H1 (cell line): Measurements from ENCODE around the gene TKFC. TPM values are rescaled to one million over a fixed set of nuclear protein-coding genes. Genes with fewer than 3 reads are reported as not detected.

ENCODE experiments used
- CTCF ChIA-PET: fragments of 300-600 bp; sonication (Branson Sonifier 250); formaldehyde crosslinking; loops from one replicate; lab custom pipeline; 2021; ENCODE audit not compliant: partially characterized antibody; lab: Charles Lee
- POLR2A ChIA-PET: fragments of 300-600 bp; sonication (Branson Sonifier 250); formaldehyde crosslinking; loops from one replicate; lab custom pipeline; 2021; ENCODE audit warnings: inconsistent platforms; ENCODE audit not compliant: partially characterized antibody; lab: Charles Lee
- DNase-seq, 2 experiments: peaks; one replicate each; pipeline versions ENCODE4 v3.0.0 to v3.0.0-alpha.2; 2010 to 2022; ENCODE audit warnings: low spot score in 2 of 2, low read depth in 1 of 2, mixed read lengths in 1 of 2
- FAIRE-seq: peaks from 2 replicates; lab custom pipeline; 2011; peaks lifted over from hg19 to GRCh38; lab: Jason Lieb, UNC
- H2AFZ ChIP-seq: 2 replicates; pipeline ENCODE4 v1.8.1; 2012; ENCODE audit warnings: low read length, inconsistent platforms
- H2AK5ac ChIP-seq: 2 replicates; pipeline ENCODE4 v1.6.1; 2013; ENCODE audit warnings: low read depth, low read length
- H2BK120ac ChIP-seq: replicated peaks from 2 replicates; pipeline ENCODE3; 2013; ENCODE audit warnings: low read depth, low read length, inconsistent platforms
- H2BK12ac ChIP-seq: 2 replicates; pipeline ENCODE4 v1.6.1; 2013; ENCODE audit warnings: low read depth, low read length
- H2BK15ac ChIP-seq: 2 replicates; pipeline ENCODE4 v1.6.1; 2013; ENCODE audit warnings: low read length
- H2BK20ac ChIP-seq: 2 replicates; pipeline ENCODE4 v1.6.1; 2013; ENCODE audit warnings: low read length
- H2BK5ac ChIP-seq: 2 replicates; pipeline ENCODE4 v1.6.1; 2013; ENCODE audit warnings: low read depth, low read length
- H3K14ac ChIP-seq: 2 replicates; pipeline ENCODE4 v1.6.1; 2013; ENCODE audit warnings: inconsistent platforms; ENCODE audit not compliant: insufficient read length
- H3K18ac ChIP-seq: 2 replicates; pipeline ENCODE4 v1.6.1; 2013; ENCODE audit warnings: low read length; ENCODE audit errors: extremely low read depth
- H3K23ac ChIP-seq: 2 replicates; pipeline ENCODE4 v1.6.1; 2013; ENCODE audit warnings: inconsistent platforms; ENCODE audit not compliant: insufficient read length
- H3K23me2 ChIP-seq: 2 replicates; pipeline ENCODE4 v1.6.1; 2013; ENCODE audit warnings: low read depth, low read length
- H3K27ac ChIP-seq: 2 replicates; pipeline ENCODE4 v1.6.1; 2011; ENCODE audit warnings: low read depth, low read length, inconsistent platforms
- H3K27me3 ChIP-seq, 4 experiments: replicated peaks in 1 of 4; 1 replicate in 1 of 4; 2 replicates in 3 of 4; pipeline versions ENCODE4 v1.6.1 to v1.8.1; 2011 to 2013; ENCODE audit warnings: low read length in 3 of 4, mild to moderate bottlenecking in 3 of 4, inconsistent platforms in 2 of 4, mixed read lengths in 2 of 4, moderate library complexity in 1 of 4; ENCODE audit not compliant: control insufficient read depth in 3 of 4, insufficient read depth in 3 of 4; ENCODE audit errors: extremely low read depth in 1 of 4
- H3K36me3 ChIP-seq, 4 experiments: 2 replicates each; pipeline versions ENCODE4 v1.6.1 to v1.8.1; 2011 to 2013; ENCODE audit warnings: mild to moderate bottlenecking in 4 of 4, low read length in 3 of 4, moderate library complexity in 2 of 4, control low read depth in 1 of 4, inconsistent platforms in 1 of 4; ENCODE audit not compliant: insufficient read depth in 4 of 4, control insufficient read depth in 2 of 4
- H3K4ac ChIP-seq: replicated peaks from 2 replicates; pipeline ENCODE3; 2013; ENCODE audit warnings: low read length, low read depth, mixed read lengths, inconsistent platforms; ENCODE audit not compliant: insufficient read length
- H3K4me1 ChIP-seq, 4 experiments: replicated peaks in 1 of 4; 1 replicate in 1 of 4; 2 replicates in 3 of 4; pipeline versions ENCODE4 v1.6.1 to v1.8.1; 2011 to 2013; ENCODE audit warnings: low read length in 3 of 4, inconsistent platforms in 2 of 4, mixed read lengths in 1 of 4; ENCODE audit not compliant: insufficient read depth in 4 of 4, control insufficient read depth in 3 of 4
- H3K4me2 ChIP-seq, 2 experiments: 2 replicates each; pipeline versions ENCODE4 v1.6.1 to v1.8.1; 2011 to 2013; ENCODE audit warnings: low read depth in 2 of 2, low read length in 2 of 2, control low read depth in 1 of 2, inconsistent platforms in 1 of 2, mild to moderate bottlenecking in 1 of 2; ENCODE audit not compliant: insufficient read depth in 1 of 2
- H3K4me3 ChIP-seq, 4 experiments: fragments of 200-600, 300-600 bp in 1 of 4; sonication (generic), shearing (Covaris generic), sonication (Bioruptor Twin) in 1 of 4; 2 replicates each; pipeline versions ENCODE4 v1.5.1 to v1.8.1; 2011 to 2016; ENCODE audit warnings: low read length in 4 of 4, low read depth in 3 of 4, control low read depth in 2 of 4, inconsistent platforms in 2 of 4, mild to moderate bottlenecking in 2 of 4, mixed read lengths in 1 of 4, moderate library complexity in 1 of 4; ENCODE audit not compliant: insufficient read depth in 2 of 4; ENCODE audit errors: extremely low read depth in 1 of 4
- H3K56ac ChIP-seq: replicated peaks from 2 replicates; pipeline ENCODE3; 2013; ENCODE audit warnings: low read depth, mild to moderate bottlenecking, mixed read lengths, low read length, inconsistent platforms; ENCODE audit not compliant: insufficient read length
- H3K79me1 ChIP-seq: 2 replicates; pipeline ENCODE4 v1.6.1; 2013; ENCODE audit warnings: low read depth, low read length, control low read depth
- H3K79me2 ChIP-seq, 2 experiments: 2 replicates each; pipeline versions ENCODE4 v1.6.1 to v1.8.1; 2012 to 2013; ENCODE audit warnings: low read length in 2 of 2, mild to moderate bottlenecking in 2 of 2, inconsistent platforms in 1 of 2; ENCODE audit not compliant: insufficient read depth in 2 of 2, control insufficient read depth in 1 of 2
- H3K9ac ChIP-seq, 4 experiments: replicated peaks in 1 of 4; 1 replicate in 1 of 4; 2 replicates in 3 of 4; pipeline versions ENCODE4 v1.6.1 to v1.8.1; 2011 to 2013; ENCODE audit warnings: low read depth in 3 of 4, low read length in 3 of 4, control low read depth in 2 of 4, mild to moderate bottlenecking in 2 of 4, moderate library complexity in 2 of 4, inconsistent platforms in 1 of 4; ENCODE audit errors: extremely low read depth in 1 of 4
- H3K9me3 ChIP-seq, 2 experiments: 2 replicates each; pipeline versions ENCODE4 v1.6.1 to v1.8.1; 2012 to 2013; ENCODE audit warnings: mild to moderate bottlenecking in 2 of 2, moderate library complexity in 2 of 2, control low read depth in 1 of 2, inconsistent platforms in 1 of 2, low read depth in 1 of 2, low read length in 1 of 2, mixed read lengths in 1 of 2; ENCODE audit not compliant: insufficient read depth in 2 of 2
- H4K20me1 ChIP-seq, 2 experiments: replicated peaks in 1 of 2; 2 replicates each; pipeline versions ENCODE3 to v1.8.1; 2011 to 2013; ENCODE audit warnings: inconsistent platforms in 2 of 2, low read length in 2 of 2, mild to moderate bottlenecking in 1 of 2; ENCODE audit not compliant: insufficient read depth in 2 of 2, control insufficient read depth in 1 of 2
- H4K5ac ChIP-seq: 2 replicates; pipeline ENCODE4 v1.6.1; 2013; ENCODE audit warnings: low read length, low read depth, mixed read lengths, inconsistent platforms; ENCODE audit not compliant: insufficient read length
- H4K8ac ChIP-seq: 2 replicates; pipeline ENCODE4 v1.8.0; 2013; ENCODE audit warnings: mild to moderate bottlenecking, moderate library complexity, low read length, inconsistent platforms; ENCODE audit not compliant: insufficient read depth; ENCODE audit errors: extremely low read depth
- H4K91ac ChIP-seq: replicated peaks from 2 replicates; pipeline ENCODE3; 2013; ENCODE audit warnings: low read length, mixed read lengths, inconsistent platforms; ENCODE audit not compliant: insufficient read length
- BCL11A ChIP-seq, 2 experiments: IDR thresholded peaks; one replicate each; pipeline ENCODE4 v1.6.1; 2011; ENCODE audit warnings: low read depth in 2 of 2, low read length in 2 of 2, mild to moderate bottlenecking in 2 of 2
- POLR2A ChIP-seq, 2 experiments: IDR thresholded peaks; 1 replicate in 1 of 2; 2 replicates in 1 of 2; pipeline ENCODE4 v1.6.1; 2011; ENCODE audit warnings: low read depth in 2 of 2, low read length in 2 of 2, mild to moderate bottlenecking in 2 of 2; ENCODE audit errors: control extremely low read depth in 1 of 2
- WGBS, 2 experiments: shearing (Covaris generic) in 1 of 2; methylation state at CpG; one replicate each; pipeline versions ENCODE4 v1.1.6 to v1.1.7; 2013 to 2015; ENCODE audit warnings: low lambda C conversion rate in 2 of 2, mixed read lengths in 2 of 2, inconsistent platforms in 1 of 2, low coverage in 1 of 2, missing lambda C conversion rate in 1 of 2; ENCODE audit not compliant: insufficient replicate concordance in 2 of 2, insufficient coverage in 1 of 2, insufficient read length in 1 of 2; ENCODE audit errors: extremely low coverage in 1 of 2, missing lambda C conversion rate in 1 of 2; 5-methylcytosine and 5-hydroxymethylcytosine counted together
- polyA plus RNA-seq, 7 experiments: library from polyadenylated mRNA; depleted of rRNA in 3 of 7; stranded (reverse) in 5 of 7; unstranded in 2 of 7; fragments of >200 nt in 5 of 7; fragments of 200-250 nt in 2 of 7; gene quantifications; 1 replicate in 5 of 7; 2 replicates in 1 of 7; 4 replicates in 1 of 7; pipeline versions ENCODE4 v1.2.1 to v1.2.3, GENCODE V29; 2011 to 2013; ENCODE audit warnings: missing spikeins in 2 of 7, mixed read lengths in 2 of 7
- total RNA-seq: library from RNA; stranded (reverse); fragmentation: NEBNext Ultra II Directional; extraction: Animal tissue kit (Norgen Biotek cat#: 25700); gene quantifications from 2 replicates; pipeline ENCODE4 v1.2.1, GENCODE V29; 2021

The TKFC gene
- total and polyA plus RNA-seq, 2 of the 8 experiments (the other 6 are each of a cell fraction or from before 2014, with no cell fraction given): 53.5 to 55.0 TPM

GRCh38 chr11:61295596-61295926 lies 37.5 kb upstream of the TKFC start:
- TF ChIP-seq BCL11A (IDR thresholded peaks at IDR 0.05; ENCODE audit: low read depth in 2 of 2, low read length in 2 of 2) (no peak), POLR2A (IDR thresholded peaks at IDR 0.05; ENCODE audit: control extremely low read depth in 1 of 2, low read depth in 2 of 2, low read length in 2 of 2) (peak in 1 of 2 experiments; percentile 41; a peak in 1 of 3 replicates)
- peaks cover 10% of the 10 kb centered on the region; the same call in 1 of the 2 replicates for H3K23me2 ChIP-seq
- H3K4ac ChIP-seq: peak overlapping the region; percentile 65
- H4K20me1 ChIP-seq: peaks cover 3 to 13% of the 10 kb centered on the region in 2 experiments
- DNase-seq: no peak
- peak overlapping the region; percentile 54 to 82 (median 78) for H3K4me3 ChIP-seq
- H2BK120ac ChIP-seq: no peak overlapping the region
- no peak overlapping the region for H2AFZ ChIP-seq
- no peaks in the 10 kb centered on the region for H3K9me3 ChIP-seq
- peaks cover 1 to 12% (median 7%) of the 10 kb centered on the region in 4 experiments; a peak in 6 of 7 replicates for H3K27me3 ChIP-seq
- no peak overlapping the region for H3K56ac ChIP-seq
- peak overlapping the region; percentile 87; the same call in 1 of the 2 replicates for H4K8ac ChIP-seq
- no peak overlapping the region for H2BK15ac ChIP-seq
- H2BK12ac ChIP-seq: 0 out of 2 replicates have a peak overlapping the region, but pooled peaks have one; percentile 68
- H2AK5ac ChIP-seq: no peak overlapping the region
- peak overlapping the region; percentile 35 for H4K5ac ChIP-seq
- WGBS, 2 experiments: 54% methylated on average over 12 of the region's 12 CpGs; no CpG with 5 or more reads in 1 of the 2 experiments
- no peak for FAIRE-seq
- H3K9ac ChIP-seq: peak overlapping the region in 2 of 4 experiments; percentile 81 to 82; a peak in 3 of 7 replicates
- H3K36me3 ChIP-seq: peaks cover 4 to 22% (median 9%) of the 10 kb centered on the region in 4 experiments; a peak in 6 of 8 replicates
- no peak overlapping the region for H3K27ac ChIP-seq
- H3K18ac ChIP-seq: no peak overlapping the region
- H2BK20ac ChIP-seq: no peak overlapping the region
- H3K23ac ChIP-seq: no peak overlapping the region
- peak overlapping the region; percentile 71 to 91 for H3K4me2 ChIP-seq
- 0 out of 4 replicates have a peak, but pooled peaks cover 0 to 3% of the 10 kb centered on the region in 2 experiments for H3K79me2 ChIP-seq
- H3K79me1 ChIP-seq: no peaks in the 10 kb centered on the region
- no peak overlapping the region for H4K91ac ChIP-seq
- H3K14ac ChIP-seq: no peak overlapping the region
- CTCF ChIA-PET: interaction anchor here (0.6 to 2.9 kb wide), 6 partner anchors 14 to 89 kb away, joined by 3 to 14 read pairs (median 3); no protein-coding TSS in a partner anchor
- POLR2A ChIA-PET: interaction anchor here (0.8 to 6.9 kb wide), 17 partner anchors 9 to 135 kb away, joined by 3 to 54 read pairs (median 5); partner anchors contain the start of genes CPSF7, CYB561A3, DDB1 and SDHAF2
- H2BK5ac ChIP-seq: 0 out of 2 replicates have a peak overlapping the region, but pooled peaks have one; percentile 48
- peaks cover 2 to 9% (median 8%) of the 10 kb centered on the region in 4 experiments for H3K4me1 ChIP-seq
